NCI-H446 (cell line): ENCODE data around the gene HABP2.

Experiments
- DNase-seq, 2 experiments: peaks; one replicate each; lab custom pipeline; 2025; lab: John Stamatoyannopoulos, UW

The HABP2 gene

DNA sequence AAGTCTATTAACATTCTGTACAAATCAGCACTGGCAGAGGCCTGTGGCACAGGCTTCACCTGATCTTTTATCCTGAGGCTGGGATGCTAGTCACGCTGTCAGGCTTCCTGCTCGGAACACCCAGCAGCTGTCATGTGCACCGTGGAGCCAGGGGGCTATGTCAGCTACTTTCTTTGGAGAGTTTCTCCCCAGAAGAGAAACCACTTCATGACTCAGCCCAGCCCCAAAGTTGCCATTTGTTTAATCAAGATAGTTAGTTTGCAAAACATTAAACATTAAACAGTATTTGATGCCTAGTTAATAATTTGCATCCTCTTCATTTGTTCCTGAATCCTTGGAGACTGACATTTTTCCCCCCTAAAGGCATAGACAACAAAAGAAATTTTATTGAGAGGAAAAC, at the start of gene HABP2:
HABP2 (plus strand) TSS at position 353 of the 400 bp plus-strand sequence. CDS start 69 bp downstream, outside the sequence.
- DNase-seq: no peak

DNA sequence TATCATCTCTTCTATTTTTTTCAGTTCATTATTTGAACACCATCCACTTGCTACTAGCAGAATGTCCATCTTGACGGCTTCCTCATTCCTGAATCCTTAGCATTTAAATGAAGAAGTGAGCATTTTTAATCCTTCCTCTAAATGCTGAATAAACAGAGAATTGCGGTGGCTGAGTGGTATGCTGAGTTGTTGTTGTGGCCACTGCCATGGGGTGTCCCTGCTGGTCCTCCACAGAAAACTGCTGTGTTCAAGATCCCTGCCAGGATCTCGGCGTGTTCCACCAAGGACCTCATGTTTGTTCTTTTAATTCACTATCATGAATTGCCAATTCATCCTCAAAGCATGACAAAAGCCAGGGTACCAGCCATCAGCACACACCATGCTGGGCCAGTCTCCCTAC, 48.9 kb upstream of the HABP2 start:
- no peak for DNase-seq

DNA sequence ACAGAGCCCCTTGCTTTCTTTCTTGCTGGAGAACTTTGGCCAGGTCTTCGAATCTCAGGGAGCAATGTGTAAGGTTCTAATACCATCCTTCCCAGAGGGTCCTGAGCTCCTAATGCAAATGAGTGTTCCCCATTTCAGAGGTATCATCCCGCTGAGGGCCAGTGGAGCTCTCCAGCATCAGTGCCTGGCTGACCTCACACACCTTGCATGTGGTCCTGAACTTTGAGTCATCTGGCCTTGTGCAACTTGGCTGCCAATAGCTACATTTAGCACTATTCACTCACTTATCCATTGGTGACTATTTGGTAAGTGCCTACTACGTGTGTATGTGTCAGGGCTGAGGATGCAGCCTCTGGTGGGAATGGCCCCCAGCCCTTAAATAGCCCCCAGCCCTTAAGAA, 48.4 kb upstream of the HABP2 start:
- DNase-seq: no peak

DNA sequence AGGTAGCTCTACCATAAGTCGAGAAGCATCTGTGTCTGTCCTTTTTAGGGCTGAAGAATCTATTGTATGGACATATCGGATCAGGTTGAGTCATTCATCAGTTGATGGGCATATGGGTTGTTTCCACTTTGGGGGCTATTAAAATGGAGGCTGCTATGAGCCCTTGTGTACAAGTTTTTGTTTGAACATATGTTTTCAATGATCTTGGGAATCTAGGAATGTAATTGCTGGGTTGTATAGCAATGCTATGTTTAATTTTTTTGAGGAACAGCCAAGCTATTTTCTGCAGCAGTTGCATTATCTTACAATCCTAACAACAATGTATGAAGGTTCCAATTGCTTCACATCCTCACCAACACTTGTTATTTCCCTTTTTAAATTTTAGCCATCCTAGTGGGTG, 46.4 kb upstream of the HABP2 start:
- DNase-seq: no peak

DNA sequence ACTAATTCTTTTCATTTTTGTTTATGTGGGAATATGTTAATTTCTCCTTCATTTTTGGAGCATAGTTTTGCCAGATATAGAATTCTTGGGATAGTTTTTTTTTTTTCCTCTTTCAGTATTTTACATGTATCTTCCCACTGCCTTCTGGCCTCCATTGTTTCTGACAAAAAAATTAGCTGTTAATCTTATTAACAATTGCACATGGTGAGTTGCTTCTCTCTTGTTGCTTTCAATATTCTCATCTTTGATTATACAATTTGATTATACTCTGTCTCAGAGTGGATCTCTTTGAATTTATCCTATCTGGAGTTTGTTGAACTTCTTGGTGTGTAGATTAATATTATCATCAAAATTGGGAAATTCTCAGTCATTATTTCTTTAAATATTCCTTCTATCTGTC, 41.4 kb upstream of the HABP2 start:
- DNase-seq: no peak

DNA sequence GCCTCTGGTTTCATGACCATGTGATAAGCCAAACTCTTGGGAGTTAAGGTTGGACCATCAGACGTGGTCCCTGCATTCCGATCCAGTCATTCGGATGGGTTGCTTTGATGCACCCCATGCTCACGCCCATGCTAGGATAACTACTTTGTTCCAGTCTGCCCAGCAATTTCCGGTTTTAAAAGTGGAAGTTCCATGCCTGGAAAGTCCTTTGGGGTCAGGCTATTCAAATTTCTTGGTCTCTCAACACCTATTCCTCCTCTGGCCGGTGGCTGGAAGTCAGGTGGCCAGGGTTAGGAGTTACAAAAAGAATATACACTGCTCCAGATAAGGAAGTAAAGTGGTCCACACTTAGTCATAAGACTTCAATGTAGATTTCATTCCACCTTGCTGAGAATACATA, 37.7 kb upstream of the HABP2 start:
- DNase-seq: no peak

DNA sequence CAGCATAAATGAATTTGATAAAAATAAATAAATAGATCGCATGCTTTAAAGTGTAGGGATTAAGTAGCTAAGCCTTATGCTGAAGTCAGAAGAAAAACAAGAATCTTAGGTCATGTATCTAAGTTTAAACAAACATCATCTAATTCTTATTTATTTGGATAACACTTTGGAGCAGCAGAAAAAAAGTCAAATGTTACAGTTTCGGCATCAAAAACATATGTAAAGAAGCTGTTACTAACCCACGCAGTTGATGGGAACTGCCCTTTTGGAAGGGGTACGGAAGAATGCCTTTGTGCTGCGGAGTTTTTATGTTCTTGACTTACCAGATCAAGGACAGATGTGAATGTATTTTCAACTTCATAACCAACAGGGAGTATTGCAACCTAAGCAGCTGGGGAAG, 37.3 kb upstream of the HABP2 start:
- no peak for DNase-seq

DNA sequence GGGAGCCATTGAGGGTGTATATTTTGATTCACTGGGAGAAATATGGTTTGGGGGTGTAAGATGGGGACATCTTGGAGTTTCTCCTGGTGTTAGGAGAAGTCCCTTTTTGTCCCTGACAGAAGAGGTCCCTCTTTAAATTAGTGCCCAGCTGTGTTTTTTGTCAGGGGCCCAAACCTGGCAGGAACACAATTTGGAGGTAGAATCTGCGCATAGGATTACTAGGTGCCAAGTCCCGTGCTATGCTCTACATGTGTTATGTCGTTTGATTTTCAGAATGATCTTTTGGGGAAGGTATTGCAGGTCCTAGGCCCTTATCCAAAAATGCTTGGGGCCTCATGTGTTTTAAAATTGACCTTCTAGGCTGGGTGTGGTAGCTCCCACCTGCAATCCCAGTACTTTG, 36.8 kb upstream of the HABP2 start:
- no peak for DNase-seq

DNA sequence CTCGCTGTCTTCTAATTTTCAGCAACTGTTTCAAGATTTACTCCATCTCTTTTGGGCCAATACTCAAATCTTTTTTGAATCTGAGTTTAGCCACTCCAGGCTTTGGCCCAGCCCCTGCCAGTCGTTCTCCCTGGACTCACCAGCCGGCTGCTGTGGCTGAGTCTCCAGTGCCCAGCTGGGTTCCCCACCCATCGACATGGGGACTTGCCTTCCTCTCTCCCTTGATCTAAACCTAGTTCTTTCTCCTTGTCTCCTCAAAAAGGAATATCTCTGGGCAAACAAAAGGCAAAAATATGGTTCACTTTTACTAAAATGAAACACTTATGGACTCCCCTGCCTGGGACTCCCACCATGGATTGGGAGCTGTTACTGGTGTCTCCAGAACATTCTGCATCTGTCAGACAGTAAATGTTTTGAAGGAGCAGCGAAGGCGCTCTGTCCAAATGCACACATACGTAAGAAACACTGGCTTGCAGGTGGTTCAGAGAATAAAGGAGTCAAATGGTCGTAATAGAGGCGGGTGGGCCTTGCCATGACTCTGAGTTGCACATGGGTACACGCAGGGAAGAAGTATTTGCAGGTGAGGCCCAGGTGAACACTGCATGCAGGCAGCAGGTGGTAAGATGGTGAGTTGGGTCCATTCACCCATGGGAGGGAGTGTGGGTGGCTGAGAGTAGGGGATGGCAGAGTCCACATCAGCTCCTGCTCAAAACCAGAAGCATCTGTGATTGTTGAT, 35.5 kb upstream of the HABP2 start:
- no peak for DNase-seq

DNA sequence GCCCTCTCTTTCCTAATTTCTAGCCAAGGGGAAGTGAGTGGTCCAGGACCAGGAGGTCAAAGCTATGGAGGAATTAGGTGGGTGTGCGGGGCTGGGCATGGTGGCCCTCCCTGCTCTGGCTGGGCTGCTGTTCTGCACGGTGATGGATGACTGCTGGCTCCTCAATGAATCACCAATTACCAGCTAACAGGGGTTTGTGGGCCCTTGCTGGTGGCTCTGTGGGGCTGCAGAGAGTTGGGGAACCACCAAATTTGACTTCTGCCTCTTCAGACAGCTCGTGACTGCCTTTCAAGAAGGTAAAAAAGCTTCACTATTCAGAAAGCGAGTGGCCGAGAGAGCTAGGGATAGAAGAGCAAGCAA, 35.0 kb upstream of the HABP2 start:
- DNase-seq: no peak

DNA sequence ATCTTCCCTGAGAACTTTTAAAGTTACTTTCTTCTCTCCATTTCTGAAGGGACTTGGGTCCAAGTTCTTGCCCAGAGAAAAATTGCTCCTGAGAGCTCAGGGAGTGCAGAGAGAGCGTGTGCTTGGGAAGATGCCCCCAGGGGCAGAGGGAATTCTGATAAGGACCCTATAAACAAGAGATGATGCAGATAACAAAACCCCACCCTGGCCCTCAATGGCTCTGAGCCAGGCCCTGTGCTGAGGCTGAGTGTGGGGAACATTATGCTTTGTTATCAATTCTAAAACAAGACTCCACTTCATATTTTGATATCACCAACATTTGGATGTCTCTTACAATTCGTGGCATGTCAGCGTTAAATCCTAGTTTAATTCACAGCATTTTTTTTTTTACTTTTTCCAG, 34.4 kb upstream of the HABP2 start:
- no peak for DNase-seq

DNA sequence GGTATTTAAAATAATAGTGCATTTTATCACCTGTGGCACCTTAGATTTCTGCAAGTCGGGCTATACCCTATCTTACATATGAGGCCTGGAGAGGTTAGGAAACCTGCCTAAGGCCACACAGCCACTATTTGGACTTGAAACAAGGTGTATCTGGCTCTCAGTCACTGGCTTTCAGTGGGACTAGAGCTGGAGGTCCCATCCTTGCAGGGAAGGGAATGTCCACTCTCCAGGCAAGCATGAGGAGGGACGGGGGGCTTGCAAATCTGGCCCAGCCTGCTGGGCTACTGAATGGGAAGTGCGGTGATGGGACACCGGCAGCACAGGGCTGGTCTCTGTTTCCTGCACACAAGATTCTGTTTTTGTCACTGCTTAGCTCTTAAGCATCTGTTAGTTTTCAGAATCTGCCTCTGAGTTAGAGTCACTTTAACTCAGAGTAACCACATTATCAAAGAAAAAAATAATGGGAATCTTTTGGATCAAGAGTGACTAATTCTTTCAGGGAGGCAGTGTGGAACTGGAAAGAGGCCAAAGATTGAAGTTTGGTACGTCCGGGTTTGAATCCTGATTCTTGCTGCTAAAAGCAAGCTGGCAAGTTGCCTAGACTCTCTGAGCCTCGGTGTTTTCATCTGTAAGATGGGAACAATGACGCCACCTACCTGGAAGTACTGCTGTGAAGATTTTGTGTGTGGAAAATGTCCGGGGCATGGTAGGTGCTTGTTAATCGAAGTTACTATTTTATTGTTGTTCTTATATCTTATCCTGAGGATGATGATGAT, 33.8 kb upstream of the HABP2 start:
- no peak for DNase-seq

DNA sequence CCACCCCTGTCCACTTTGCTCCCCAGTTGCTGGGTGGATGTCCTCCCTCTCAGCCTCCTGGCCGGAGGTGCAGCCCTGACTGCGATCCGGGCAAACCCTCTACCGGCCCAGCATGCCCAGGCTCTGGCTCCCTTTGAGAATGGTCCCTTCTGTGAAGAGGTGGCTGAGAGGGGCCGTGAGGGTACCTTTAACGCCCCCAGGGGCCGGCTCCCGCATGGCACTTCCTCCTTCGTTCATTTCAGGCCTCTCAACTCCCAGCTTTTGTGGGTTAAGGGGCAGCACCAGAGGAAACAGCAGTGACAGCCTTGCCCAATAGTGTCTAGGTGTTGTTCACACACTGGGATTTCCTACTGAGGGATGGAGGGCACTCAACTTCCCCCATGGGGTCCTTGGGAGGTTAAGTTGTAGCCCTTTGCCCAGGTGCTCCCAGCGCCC, 33.2 kb upstream of the HABP2 start:
- no peak for DNase-seq

DNA sequence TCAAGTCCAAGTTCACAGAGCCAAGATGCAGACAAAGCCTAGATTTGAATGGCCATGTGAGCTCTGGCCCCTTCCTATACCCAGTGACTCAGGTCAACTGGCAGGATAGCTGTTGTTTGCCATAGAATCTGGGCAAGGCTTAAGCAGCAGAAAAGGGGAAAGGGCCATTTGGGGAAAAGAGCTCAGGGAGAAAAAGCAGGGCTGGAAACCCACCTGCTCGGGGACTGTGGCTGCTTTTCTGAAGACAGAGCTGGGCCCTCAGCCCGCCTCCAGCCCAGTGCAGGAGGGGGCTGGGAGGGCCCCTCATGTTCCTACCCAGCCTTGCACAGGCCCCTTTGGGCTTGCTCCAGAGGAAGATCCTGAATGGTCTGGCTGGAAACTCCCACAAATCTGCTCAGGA, 32.6 kb upstream of the HABP2 start:
- no peak for DNase-seq

DNA sequence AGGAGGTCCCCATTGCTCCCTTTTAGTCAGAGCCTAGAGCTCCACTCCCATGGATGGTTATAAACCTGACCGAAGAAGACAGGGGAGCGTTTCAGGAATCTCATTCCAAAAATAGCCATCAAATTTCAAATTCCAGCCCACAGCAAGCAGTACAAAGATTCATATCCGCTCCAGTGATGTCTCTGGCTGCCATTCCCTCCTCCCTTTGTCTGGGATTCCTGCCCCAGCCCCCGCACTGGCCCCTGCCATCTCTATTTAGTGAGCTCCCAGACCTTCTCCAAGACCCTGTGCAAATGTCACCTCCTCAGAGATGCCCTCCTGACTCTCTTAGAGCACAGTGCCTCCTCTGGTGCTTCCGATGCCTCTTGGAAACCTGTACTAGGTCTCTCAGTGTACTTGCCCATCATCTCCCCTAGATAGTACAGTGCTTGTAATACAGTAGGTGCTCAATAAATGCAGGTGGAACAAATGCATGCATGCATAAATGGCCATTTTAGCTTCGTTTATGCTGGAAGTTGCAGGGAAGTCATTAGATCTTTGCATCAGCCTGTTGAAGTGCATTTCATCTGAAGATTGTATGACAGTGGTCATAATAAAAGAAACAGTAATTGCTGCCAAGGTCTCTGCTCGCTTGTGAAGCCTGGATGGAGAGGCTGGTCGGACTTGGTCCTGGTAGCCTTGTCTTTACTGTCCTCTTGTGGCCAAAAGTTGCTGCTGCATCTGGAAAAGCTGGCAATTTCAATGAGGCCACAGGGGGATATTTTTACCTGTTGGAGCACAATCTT, 32.0 kb upstream of the HABP2 start:
- peak in 1 of 2 experiments; percentile 48 for DNase-seq

DNA sequence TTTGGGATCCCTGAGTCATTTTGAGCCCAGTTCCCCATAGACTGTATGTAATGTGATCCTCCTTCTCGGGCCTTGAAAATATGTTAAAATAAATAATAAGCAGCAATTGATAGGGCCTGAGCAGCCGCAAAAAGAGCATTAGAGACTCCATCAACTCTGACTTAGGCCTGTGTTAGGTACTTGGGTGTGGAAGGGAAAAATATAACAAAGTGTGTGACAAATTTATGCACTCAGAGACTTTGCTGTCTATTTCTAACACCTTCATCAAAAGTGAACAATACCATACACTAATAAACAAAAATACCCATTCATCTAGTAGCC, 31.4 kb upstream of the HABP2 start:
- no peak for DNase-seq

DNA sequence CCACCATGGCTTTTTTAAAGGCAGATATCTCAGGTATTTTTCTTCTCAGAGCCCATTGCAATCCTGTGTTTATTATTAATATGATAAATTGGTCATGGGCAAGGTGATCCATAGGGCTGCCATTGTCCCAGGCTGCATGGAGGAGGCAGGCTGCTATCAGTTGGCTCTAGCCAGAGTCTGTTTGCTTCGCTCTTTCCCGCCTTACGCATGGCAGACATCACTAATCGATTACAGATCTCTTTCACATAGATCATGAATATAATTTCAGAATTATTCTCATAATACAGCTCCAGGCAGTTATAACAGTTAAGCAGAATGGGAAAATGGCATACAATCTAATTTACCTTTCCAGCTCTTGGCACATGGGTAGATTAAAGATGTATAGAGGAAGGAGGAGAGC, 30.4 kb upstream of the HABP2 start:
- peak in 1 of 2 experiments; percentile 25 for DNase-seq

DNA sequence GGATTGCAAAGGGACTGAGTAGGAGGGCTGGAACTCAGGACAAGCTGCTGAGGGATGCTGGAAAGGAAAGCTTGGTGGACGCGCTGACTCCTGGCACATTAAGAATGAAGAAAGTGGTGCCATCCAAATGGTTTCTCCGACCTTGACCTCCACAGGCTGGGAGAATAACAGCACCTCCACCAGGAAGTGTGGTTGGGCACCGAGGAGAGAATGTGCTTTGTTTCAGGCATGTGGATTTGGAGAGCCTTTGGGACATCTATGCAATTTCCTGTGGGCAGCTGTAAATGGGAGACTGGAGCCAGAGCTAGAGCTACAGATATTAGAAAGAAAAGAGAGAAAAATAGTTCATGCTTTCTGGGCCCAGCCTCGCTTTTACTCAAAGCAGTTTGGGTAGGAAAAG, 29.8 kb upstream of the HABP2 start:
- no peak for DNase-seq

DNA sequence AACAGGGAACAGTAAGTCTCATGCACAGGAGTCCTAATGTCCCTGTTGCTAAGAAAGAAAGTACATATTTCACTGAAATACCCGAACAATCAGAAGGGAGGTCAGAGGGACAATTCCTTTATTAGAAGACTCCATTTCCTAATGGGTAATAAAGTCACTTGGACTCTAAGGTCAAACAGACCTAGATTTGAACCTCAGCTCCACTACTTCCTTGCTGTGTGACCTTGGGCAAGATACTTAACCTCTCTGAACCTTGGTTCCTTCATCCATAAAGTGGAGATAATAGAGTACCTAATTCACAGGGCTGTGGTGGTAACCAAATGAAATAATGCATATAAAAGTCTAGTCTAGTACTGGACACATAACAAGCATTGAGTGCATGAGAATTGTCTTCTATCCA, 29.2 kb upstream of the HABP2 start:
- no peak for DNase-seq

DNA sequence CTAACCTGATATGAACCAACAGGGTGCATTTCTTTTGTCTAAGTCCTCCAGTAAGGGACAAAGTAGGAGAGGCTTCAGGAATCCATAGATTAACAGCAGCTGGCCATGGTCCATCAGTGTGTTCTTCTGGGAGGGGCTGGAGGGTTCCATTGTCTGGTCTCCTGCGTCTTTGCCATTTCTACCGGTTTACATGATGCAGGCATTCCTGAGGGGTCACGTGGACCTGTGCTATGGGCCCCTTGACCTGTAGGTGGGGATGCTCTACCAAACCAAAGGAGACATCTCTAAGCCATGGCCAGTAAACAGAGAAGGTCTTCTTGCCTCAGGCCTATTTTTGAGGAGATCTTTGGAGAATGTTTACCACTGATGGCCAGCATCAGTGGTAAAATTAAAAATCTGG, 28.7 kb upstream of the HABP2 start:
- DNase-seq: no peak

DNA sequence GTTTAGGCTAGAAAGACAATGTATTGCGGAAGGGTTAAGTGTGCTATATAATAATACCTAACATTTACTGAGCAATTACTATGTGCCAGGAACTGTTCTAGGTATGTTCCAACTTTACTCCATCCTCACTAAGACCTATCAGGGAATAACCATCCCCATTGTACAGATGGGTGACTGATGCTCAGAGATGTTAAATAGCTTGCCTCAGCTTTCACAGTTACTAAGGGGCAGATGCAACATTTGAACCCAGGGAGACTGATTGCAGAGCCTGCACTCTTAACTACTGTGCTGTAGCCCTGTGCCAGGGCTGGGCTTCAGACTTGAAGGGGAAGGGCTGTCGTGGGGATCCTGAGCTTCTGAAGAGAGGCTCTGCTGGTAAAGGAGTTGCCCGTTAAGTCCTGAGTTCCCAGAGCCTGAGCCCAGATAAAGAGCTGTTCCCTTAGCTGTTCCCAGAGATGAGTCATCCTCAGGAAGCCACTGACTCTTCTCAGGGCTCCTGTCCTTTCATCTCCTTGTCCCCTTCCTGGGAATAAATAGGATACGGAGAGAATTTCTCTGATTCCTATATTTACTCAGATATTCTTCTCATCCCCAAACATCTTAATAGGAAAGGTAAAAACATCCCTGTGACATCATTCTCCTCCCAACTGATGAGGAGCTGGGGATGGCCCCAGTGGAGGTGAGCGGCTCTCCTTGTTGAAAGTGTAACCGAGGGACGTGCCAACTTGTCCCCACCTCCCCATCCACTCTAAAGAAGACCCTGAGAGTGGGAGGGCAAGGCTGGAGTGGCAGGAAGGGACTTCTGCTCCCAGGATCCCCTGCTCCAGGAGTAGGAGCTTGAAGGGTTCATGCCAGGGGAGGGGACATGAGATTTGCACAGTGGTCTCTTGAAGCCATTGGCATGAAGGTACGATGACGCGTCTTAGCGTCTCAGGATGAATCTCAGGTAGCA, 28.0 kb upstream of the HABP2 start:
- DNase-seq: no peak

DNA sequence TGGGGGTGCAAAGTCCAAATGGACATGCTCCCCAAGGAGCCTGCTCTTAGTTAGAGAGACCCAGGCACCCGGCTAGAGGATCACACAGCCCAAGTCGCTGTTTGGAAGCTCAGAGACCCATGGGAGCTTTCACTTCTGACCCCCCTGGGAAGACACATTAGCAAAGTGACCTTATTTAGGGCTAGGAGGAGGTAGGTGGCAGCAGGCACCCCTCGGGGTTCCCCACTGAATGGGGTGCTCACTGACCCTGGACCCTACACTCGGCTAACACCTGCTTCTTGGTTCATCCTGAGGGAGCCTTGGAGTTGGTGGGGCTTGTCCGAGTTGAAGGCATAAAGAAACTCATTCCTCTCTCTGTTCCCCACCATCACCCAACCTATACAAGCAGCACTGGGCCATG, 27.1 kb upstream of the HABP2 start:
- no peak for DNase-seq
